Activated CD4-positive, alpha-beta T cell treated with anti-CD3 and anti-CD28 coated beads, Interleukin-2, amount 50 U/mL, for 1 hour (primary cell): ENCODE measurements around the gene CEP72.
"Not testable (repeated sequence)": the region's sequence is repeated elsewhere in the genome, so short reads cannot be mapped to it uniquely, and the experiment has no call there.

Experiments used
- DNase-seq: peaks from one replicate; pipeline ENCODE4 v3.0.0-alpha.2; 2020

CEP72 gene

DNA sequence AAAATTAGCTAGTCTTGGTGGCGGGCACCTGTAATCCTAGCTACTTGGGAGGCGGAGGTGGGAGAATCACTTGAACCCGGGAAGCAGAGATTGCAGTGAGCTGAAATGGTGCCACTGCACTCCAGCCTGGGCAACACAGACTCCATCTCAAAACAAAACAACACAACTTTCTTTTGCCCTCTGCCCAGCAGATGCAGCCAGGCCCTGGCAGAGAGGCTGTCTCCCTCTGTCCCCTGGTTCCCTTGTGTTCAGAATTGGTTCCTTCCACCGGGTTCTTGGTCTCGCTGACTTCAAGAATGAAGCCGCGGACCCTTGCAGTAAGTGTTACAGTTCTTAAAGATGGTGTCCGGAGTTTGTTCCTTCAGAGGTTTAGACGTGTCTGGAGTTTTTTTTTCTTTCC is 30.2 kb upstream of the CEP72 start:
- DNase-seq: no peak

DNA sequence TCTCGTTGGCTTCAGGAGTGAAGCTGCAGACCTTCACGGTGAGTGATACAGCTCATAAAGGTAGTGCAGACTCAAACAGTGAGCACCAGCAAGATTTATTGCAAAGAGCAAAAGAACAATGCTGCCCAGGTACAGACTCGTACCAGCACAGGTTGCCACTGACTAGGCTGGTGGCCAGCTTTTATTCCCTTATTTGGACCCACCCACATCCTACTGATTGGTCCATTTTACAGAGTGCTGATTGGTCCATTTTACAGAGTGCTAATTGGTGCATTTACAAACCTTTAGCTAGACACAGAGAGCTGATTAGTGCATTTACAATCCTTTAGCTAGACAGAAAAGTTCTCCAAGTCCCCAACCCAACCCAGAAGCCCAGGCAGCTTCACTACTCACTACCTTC is 29.7 kb upstream of the CEP72 start:
- DNase-seq: not testable (repeated sequence)

DNA sequence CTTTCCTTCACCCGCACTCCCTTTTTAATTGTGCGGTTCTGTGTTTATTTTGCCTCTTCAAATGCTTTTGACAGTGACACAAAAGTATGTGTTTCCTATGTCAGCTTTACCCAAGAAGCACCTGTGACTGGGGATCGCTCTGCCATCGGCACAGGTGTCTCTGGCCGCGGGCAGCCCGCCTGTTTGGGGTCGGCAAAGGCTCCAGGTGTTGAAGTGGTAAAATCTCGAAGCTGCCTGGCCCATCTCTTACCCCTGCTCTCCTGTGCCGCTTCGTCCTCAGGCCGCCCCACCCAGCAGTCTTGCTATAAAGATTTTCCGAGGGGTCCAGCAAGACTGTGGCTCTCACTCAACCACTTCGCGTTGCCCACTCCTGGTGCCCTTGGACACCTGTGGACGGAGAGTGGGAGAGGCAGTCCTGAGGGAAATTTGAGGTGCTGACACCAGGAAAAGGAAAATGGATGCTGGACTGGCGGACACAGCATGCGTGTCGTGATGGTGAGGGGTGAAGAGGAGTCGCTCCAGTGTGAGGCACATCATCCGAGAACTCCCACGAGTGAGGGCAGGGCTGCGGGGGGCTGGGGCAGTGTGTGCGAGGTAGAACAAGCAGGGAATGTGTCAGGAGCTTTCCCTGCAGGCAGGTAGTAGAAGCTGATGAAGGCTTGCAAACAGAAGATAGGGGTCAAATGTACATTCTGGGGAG is 29.1 kb upstream of the CEP72 start:
- DNase-seq: no peak

DNA sequence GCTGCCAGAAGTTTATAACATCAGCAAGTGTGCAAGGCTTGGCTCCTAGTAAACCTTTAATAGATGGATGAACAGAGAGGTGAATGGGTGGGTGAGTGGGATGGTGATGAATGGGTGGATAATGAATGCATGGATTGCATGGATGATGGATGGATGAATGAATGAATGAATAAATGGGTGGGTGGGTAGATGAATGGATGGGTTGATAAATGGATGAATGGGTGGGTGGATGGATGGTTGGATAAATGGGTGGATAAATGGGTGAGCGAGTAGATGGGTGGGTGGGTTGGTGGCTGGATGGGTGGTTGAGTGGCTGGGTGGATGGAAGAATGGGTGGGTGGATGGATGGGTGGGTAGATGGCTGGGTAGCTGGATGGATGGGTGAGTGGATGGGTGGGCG is 28.5 kb upstream of the CEP72 start:
- no peak for DNase-seq

DNA sequence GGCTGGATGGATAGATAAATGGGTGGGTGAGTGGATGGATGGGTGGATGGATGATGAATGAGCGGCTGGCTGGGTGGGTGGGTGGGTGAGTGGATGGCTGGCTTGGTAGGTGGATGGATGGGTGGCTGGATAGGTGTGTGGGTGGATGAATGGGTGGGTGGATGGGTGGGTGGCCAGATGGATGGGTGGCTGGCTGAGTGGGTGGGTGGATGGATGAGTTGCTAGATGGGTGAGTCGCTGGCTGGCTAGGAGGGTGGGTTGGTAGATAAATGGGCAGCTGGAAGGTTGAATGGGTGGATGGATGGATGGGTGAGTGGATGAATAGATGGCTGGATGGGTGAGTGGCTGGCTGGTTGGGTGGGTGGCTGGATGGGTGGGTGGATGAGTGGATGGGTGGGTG is 27.9 kb upstream of the CEP72 start:
- no peak for DNase-seq

DNA sequence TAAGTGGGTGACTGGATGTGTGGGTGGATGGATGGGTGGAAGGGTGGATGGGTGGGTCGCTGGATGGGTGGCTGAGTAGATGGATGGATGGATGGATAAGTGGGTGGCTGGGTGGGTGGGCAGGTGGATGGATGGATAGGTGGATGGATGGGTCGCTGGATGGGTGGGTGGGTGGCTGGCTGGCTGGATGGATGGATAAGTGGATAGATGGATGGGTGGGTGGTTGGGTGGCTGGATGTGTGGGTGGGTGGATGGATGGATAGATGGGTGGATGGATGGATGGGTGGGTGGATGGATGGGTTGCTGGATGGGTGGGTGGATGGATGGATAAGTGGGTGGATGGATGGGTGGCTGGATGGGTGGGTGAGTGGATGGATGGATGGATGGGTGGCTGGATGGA is 27.3 kb upstream of the CEP72 start:
- no peak for DNase-seq

DNA sequence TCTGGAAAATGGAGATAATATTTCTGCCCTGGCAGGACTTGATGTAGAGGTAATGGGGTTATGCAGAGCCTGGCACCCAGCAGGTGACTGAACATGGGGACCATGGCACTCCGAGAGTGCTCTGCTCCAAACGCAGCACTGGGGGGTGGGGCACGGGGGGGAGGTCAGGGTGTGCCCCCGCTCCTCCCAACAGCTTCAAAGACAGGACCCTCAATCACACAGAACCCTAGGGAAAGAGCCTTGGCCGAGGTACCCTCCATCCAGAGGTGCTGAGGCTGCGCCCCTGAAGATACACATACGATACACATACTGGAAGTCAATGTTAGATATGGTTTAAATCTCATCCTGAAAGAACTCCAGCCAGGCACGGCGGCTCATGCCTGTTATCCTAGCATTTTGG is 26.6 kb upstream of the CEP72 start:
- no peak for DNase-seq

DNA sequence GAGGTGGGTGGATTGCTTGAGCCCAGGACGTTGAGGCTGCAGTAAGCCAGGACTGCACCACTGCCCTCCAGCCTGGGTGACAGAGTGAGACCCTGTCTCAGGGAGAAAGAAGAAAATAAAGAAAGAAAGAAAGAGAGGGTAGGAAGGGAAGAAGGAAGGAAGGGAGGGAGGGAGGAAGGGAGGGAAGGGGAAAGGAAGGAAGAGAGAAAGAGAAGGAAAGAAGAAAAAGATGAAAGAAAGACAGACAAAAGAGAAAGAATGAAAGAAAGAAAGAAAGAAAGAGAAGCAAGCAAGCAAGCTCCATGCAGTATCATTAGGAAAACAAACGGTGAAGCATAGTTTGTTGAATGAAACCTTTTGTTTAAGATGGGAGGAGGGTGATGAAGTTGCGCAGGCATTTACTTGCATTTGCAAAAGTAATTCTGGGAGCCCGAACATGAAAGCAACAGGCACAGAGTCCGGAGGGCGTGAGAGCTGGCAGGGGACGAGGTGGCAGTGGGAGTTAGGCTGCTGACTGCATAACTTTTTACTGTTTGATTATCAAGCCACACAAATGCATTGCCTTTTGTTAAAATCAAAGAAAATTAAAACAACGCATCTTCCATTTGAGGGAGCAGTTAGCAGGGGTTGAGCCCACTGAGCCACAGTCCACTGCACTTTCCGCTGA is 26.0 kb upstream of the CEP72 start:
- no peak for DNase-seq

DNA sequence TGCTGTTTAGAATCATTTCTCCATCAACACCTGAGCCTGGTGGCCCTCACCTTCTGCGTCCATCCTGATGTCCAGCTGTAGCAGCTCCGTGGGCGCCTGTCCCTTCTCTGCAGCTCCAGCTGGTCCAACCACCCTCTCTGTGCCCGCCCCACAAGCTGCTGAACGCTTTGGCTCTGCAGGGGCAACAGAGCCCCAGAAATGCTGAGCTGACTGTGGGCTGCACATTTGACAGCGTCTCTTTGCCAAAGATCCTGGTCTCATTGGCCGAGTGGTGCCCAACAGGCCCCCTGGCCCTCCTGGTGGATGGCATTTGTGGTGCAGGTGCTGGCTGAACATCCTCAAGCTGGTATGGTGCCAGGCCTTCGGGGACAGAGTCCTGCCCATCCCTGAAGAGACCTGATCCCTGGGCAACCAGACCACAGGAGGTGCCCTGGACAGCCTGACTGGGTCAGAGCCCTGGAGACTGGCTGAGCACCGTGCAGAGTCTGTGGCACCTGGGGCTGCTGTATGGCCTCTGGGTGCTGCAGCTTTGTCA is 25.3 kb upstream of the CEP72 start:
- DNase-seq: no peak

DNA sequence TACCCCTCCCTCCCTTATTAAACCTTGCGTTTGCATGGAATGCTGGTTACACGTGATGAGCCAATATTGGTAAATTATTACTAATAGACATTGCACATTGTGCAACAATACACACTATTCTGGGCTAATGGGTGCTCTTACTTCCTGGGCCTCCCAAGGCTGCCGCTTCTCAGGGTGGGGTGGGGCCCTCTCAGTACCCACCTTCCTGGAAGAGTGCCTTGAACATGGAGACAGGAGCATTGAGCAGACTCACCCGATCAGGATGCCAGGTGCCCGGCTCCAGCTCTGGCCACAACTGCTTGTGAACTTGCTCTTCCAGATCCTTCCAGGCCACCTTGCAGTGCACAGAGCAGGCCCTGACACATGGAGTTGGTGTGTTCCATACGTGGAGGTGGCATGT is 24.7 kb upstream of the CEP72 start:
- DNase-seq: no peak

DNA sequence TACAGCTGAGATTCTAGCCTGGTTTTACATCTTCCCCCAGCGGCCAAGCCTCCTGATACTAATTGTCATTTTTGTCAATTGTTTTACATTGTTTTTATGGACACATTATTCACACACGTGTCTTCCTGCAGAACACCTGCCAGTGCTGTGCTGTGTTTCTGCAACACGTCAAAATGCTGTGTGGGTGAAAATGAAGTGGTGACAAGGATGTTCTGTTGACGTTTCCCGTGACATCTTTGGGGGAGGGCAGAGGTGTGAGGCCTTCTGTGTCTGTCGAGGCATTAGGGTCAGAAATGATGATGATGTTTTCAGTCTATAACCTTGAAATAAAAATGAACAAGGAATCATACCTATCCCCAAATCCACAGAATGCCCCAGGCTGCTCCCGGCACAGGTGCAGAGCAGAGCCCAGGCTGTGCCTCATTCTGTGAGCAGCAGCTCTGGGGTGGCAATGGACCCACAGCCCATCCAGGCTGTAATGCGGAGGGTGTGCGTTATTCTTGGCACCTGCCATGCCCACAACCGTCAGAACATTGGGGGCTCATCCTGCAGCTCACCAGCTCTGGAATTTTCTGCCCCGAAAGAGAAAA is 23.6 kb upstream of the CEP72 start:
- no peak for DNase-seq

DNA sequence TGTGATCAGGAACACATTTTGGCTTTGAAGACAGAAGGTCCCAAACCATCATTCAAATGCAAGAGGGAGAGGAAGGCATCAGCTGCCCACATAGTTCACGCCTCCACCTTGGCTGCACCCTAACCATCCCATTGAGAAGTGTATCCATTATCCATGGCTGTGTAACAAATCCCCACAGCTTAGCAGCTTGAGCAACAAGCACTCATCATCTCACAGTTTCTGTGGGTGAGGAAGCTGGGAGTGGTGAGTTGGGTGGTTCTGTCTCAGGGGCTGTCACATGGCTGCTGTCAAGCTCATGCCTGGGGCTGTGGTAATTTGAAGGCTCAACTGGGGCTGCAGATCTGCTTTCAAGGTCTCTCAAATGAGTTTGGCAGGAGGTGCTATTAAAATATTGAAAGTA is 23.0 kb upstream of the CEP72 start:
- DNase-seq: no peak

DNA sequence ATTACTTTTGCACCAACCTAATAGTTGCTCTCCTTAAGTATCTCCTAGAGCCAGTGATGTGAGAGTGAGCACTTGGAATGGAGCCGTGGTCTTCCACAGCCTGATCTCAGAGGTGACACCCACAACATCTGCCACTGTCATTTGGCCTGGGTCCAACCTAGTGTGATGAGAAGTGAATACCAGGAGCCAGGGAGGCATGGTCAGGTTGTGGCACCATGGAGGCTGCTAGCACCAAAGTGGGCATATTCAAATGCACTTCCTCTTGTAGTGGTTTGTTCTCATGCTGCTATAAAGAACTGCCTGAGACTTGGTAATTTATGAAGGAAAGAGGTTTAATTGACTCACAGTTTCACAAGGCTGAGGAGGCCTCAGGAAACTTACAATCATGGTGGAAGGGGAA is 22.6 kb upstream of the CEP72 start:
- DNase-seq: no peak

DNA sequence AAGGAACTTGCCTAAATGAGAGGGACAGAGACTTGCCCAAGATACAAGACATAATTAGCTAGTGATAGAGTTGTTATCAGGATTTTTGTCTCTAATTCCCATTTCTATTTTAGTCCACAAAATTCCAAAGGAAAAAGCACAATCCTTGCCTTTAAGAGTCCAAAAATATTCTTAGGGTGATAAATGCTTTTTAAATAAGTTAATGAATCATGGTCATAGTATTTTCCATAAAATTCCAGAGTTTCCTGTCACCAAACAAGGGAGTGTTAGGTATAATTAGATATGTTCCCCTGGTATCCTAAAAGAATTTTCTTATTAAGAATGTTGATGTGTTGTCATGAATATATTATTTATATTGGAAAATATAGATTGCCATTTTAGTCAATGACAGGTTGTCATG is 21.8 kb upstream of the CEP72 start:
- no peak for DNase-seq

DNA sequence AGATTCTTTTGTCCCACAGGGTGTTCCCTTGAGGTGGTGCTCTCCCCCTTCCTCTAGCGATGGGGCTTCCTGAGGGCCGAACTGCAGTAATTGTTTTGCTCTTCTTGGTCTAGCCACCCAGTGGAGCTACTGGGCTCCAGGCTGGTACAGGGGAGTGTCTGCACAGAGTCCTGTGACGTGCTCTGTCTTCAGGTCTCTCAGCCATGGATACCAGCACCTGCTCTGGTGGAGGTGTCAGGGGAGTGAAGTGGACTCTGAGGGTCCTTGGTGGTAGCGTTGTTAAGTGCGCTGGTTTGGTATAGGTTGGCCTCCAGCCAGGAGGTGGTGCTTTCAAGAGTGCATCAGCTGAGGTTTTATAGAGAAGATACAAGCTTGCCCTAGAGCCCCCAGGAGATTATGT is 20.4 kb upstream of the CEP72 start:
- DNase-seq: no peak

DNA sequence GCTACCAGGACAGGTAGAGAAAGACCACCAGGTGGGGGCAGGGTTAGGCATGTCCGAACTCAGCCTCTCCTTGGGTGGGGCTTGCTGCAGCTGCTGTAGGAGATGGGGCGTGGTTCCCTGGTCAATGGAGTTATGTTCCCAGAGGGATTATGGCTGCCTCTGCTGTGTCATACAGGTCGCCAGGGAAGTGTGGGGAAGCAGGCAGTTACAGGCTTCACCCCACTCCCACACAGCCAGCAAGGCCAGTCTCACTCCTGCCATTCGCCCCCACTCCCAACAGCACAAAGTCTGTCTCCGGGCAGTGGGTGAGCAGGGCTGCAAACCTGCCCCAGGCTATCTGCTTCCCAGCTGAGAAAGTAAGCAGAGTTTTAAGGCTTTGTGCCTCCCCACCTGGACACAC is 20.0 kb upstream of the CEP72 start:
- DNase-seq: no peak

DNA sequence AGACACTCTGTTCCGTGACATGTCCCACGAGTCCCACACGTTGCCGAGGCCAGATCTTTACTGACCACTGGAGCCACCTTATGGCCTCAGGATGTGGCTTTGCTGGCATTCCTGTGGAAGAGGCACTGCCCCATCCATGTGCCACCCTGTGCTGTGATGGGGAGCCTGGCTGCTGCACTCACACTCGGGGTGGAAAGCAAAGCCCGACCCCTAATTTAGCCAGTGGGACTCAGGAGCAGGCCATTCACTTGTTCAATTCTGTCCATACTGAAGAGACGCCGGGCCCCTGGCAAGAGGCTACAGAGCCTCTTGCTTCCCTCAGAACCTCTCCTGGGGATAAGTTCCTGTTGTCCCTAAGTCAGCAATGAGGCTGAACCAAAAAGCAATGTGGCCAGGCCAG is 18.6 kb upstream of the CEP72 start:
- no peak for DNase-seq

DNA sequence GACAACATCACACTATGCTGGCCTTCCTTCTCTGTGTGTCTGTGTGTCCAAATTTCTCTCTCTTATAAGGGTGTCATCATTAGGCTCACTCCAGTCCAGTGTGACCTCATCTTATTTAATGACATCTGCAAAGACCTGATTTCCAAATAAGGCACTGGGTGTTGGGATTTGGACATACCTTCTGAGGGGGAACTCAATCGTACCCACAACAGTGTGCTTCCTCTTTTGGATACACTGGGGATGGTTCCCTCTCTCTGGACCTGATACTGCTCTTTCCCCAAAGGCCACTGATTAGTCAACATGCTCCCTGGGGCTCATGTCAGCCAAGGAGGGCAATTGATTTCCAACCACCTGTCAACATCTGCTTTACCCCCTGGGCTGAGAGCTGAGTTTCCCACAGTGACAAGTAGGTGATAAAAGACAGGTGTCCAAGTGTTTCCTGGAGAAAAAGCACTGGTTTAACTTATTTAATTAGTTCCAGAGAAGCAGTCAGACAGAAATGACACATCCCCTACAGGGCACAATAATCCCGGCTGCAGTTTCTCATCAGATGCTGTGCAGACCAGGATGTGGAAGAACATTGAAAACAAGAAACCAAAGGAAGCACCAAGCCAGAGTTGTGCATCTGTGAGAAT is 17.8 kb upstream of the CEP72 start:
- DNase-seq: no peak

DNA sequence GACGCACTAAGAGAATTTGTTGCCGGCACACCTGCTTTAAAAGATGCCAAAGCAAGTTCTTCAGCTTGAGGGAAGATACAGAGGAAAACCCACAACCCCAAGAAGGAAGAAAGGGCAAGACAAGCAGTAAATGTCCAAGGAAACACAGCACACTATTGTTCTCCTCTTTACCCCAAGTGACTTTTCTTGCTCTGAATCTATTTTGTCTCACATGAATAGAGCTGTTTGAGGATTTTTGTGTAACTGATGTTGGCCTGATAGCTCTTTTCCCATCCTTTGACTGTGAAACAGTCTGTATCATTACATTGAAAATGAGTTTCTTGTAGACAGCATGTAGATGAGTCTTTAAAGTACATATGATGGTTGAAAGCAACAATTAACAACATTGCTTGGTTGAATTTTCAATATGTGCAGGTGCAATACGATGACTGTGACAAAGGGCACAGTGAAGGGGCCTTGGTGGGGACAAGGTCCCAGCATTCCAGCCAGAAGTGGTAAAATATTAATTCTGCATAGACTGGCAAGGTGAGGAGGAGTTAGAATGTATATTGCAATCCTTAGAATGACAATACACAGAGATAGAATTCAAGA is 16.8 kb upstream of the CEP72 start:
- no peak for DNase-seq

DNA sequence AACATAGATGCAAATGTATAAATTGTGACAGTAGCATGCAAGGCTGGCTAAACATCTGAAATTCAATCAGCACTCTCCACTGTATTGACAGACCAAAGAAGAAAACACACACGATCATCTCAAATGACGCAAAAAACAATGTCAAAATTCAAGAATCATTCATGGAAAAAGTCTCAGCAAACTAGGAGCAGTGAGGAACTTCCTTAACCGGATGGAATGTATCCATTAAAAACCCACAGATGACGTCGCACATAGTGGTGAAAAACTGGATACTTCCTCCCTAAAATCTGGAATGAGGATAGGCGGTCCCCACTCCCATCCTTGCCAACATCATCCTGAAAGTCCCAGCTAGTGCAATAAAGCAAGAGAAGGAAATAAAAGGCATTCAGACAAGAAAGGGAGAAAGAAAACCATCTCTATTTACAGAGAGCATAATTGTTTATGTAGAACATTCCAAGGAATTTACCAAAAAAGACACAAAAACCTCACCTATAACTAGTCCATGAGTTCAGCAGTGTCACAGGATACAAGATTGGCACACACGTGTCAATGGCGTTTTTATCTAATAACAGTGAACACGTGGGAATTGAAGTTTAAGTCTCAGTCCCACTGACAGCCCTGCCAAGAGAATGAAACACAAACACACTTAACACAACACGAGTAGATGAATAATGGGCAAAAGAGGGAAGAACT is 14.1 kb upstream of the CEP72 start:
- no peak for DNase-seq

DNA sequence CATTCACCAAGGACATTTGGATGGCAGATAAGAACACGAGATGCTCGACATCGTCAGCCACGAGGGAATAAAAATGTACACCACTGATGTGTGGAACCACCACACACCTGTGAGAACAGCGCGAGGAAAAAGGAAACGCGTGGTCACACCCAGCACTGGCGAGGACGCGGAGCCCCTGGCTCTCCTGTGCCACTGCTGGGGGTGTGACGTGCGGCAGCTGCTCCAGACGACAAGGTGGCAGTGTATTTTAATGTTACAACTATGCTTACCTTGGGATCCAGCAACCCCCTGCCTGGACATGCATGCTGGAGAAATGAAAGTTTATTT is 13.6 kb upstream of the CEP72 start:
- DNase-seq: no peak

DNA sequence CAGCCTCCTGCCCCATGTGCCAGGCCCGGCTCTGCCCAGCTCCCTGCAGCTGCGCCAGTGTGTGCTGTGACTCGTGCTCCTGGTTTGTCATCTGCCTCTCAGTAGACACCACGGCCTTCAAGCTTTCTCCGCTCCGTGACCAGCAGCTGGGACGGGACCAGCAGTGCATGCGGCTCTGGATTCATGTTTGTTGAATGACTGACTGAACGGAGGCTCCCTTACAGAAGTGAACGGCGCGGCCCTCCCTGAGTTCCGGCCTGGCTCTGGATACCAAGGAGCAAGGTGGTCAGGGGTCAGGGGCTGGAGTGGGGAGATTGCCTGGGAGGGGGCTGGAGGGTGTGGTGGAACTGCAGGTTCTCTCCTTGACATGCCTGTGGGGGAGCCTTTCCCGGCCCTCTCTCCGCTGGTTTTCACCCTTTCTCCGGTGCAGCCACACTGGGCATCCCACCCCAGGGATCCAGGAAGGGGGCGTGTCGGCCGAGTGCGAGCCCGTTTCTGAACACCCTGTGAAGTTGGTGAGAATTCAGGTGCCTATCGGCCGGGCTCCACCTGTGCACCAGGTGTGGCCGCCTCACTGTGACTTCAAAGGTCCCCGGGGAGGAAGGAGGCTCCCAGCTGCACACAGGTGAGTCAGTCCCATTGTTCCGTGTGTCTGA is 11.1 kb upstream of the CEP72 start:
- no peak for DNase-seq
